ENCODE measurements around the gene RNF152.

DNA sequence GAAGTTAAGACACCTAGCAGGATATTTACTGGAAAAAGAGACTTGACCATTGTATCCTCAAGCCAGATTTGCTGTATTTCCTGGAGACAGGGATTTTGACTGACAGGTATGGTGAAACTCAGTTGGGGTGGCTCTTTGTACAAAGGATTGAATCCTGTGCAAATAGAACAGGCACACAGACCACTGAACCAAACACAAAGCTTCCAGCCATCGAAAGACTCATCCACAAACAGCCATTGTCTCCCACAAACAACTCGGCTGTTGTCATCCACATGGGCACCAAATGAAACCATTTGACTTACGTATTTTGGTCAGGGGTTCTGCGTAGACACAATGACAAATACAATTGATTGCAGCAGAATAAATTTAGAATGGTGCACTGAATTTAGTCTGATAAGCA lies 15.9 kb downstream of the RNF152 start:
- TF ChIP-seq TSHZ2 (CRISPR knock-in tag; IDR thresholded peaks at IDR 0.05) = no peak
- no peak for TF ChIP-seq ZNF8 (CRISPR knock-in tag; IDR thresholded peaks at IDR 0.05)
- no peak for TF ChIP-seq GLIS3 (CRISPR knock-in tag; IDR thresholded peaks at IDR 0.05)
- TF ChIP-seq ZFP30 (CRISPR knock-in tag; IDR thresholded peaks at IDR 0.05) = no peak
